A549 (cell line): ENCODE data around the gene PPP6C.
"Not testable (repeated sequence)": the region's sequence is repeated elsewhere in the genome, so short reads cannot be mapped to it uniquely, and the experiment has no call there.

Experiments
- CTCF ChIP-seq: fragments of >200 bp; sonication (Bioruptor Twin); formaldehyde crosslinking; IDR thresholded peaks from 3 replicates; pipeline ENCODE4 v1.5.1; 2016
- EP300 ChIP-seq, 2 experiments: fragments of >200 bp; sonication (Bioruptor Twin); formaldehyde crosslinking; IDR thresholded peaks; 2 replicates in 1 of 2; 3 replicates in 1 of 2; pipeline ENCODE4 v1.6.1; 2016 to 2017
- FOXS1 ChIP-seq: fragments of 250-450 bp; sonication (Bioruptor Pico); IDR thresholded peaks from 2 replicates; pipeline ENCODE4 v1.5.0; 2020; ENCODE audit warnings: mild to moderate bottlenecking, moderate library complexity
- KDM1A ChIP-seq: fragments of 200-600 bp; sonication (generic); IDR thresholded peaks from 2 replicates; pipeline ENCODE4 v1.6.1; 2016; ENCODE audit warnings: low read depth, mild to moderate bottlenecking
- POLR2A ChIP-seq: IDR thresholded peaks from 2 replicates; pipeline ENCODE4 v1.6.1; 2012; ENCODE audit warnings: mild to moderate bottlenecking, low read length
- RNF2 ChIP-seq: fragments of 200-600 bp; sonication (generic); IDR thresholded peaks from 2 replicates; pipeline ENCODE4 v1.6.1; 2016; ENCODE audit warnings: low read depth, mild to moderate bottlenecking, antibody characterized with exemption, moderate library complexity, borderline replicate concordance
- USF2 ChIP-seq: fragments of 450-650 bp; IDR thresholded peaks from 2 replicates; pipeline ENCODE4 v1.6.1; 2014; ENCODE audit warnings: antibody characterized with exemption
- ZNF302 ChIP-seq: fragments of 250-450 bp; sonication (Bioruptor Pico); IDR thresholded peaks from 2 replicates; pipeline ENCODE4 v1.9.0; 2021; ENCODE audit warnings: inconsistent platforms, mild to moderate bottlenecking, moderate library complexity

GRCh38 chr9:125181756-125182155, 7.8 kb downstream of the PPP6C start:
- TF ChIP-seq USF2; CTCF; ZNF302 (CRISPR knock-in tag); RNF2; POLR2A; EP300 (IDR thresholded peaks at IDR 0.05); KDM1A; FOXS1 (CRISPR knock-in tag): not testable (repeated sequence)
